ENCODE results near the gene CHST11. TPM values are rescaled to one million over a fixed set of nuclear protein-coding genes. Genes with fewer than 3 reads are reported as not detected.

The CHST11 gene
- total RNA-seq, 1 donor = 8.2 TPM

- H3K4me3 ChIP-seq (ENCODE audit: low read depth, low read length) = no peak overlapping the region
- DNase-seq (ENCODE audit: low read depth) = peak; percentile 97
- TF ChIP-seq CTCF (IDR thresholded peaks at IDR 0.05; ENCODE audit: insufficient read depth, low read depth, low read length) = no peak
These were observed 147.6 kb downstream of the CHST11 start for GRCh38 chr12:104604070-104604994.

- H3K4me3 ChIP-seq (ENCODE audit: low read depth, low read length) = no peak overlapping the region
- peak; percentile 51 for DNase-seq (ENCODE audit: low read depth)
- TF ChIP-seq CTCF (IDR thresholded peaks at IDR 0.05; ENCODE audit: insufficient read depth, low read depth, low read length) = no peak
These were observed 148.4 kb downstream of the CHST11 start for GRCh38 chr12:104604995-104605675.

GRCh38 chr12:104605685-104606084 is 148.9 kb downstream of the CHST11 start:
- no peak overlapping the region for H3K4me3 ChIP-seq (ENCODE audit: low read depth, low read length)
- TF ChIP-seq CTCF (IDR thresholded peaks at IDR 0.05; ENCODE audit: insufficient read depth, low read depth, low read length) = no peak
- peak; percentile 72 for DNase-seq (ENCODE audit: low read depth)

GRCh38 chr12:104608998-104609397 is 152.2 kb downstream of the CHST11 start:
- no peak for TF ChIP-seq CTCF (IDR thresholded peaks at IDR 0.05; ENCODE audit: insufficient read depth, low read depth, low read length)
- no peak for DNase-seq (ENCODE audit: low read depth)

GRCh38 chr12:104609445-104609844 is 152.7 kb downstream of the CHST11 start:
- H3K4me3 ChIP-seq (ENCODE audit: low read depth, low read length) = no peak overlapping the region
- TF ChIP-seq CTCF (IDR thresholded peaks at IDR 0.05; ENCODE audit: insufficient read depth, low read depth, low read length) = no peak
- DNase-seq (ENCODE audit: low read depth) = no peak

More at GRCh38 chr12:104608998-104609397, 152.2 kb downstream of the CHST11 start:
- H3K4me3 ChIP-seq (ENCODE audit: low read depth, low read length) = no peak overlapping the region

GRCh38 chr12:104610513-104611235 is 153.9 kb downstream of the CHST11 start:
- H3K4me3 ChIP-seq (ENCODE audit: low read depth, low read length) = no peak overlapping the region
- TF ChIP-seq CTCF (IDR thresholded peaks at IDR 0.05; ENCODE audit: insufficient read depth, low read depth, low read length) = no peak
- no peak for DNase-seq (ENCODE audit: low read depth)

All from fibroblast of villous mesenchyme (primary cell).